NCI-H1417 treated with DMSO at 0.1 percent for 48 hours (cell line): Measurements from ENCODE around the gene SQSTM1.
"Not testable (repeated sequence)": the region's sequence is repeated elsewhere in the genome, so short reads cannot be mapped to it uniquely, and the experiment has no call there.

Experiments used
- DNase-seq: peaks from one replicate; lab custom pipeline; 2025; lab: John Stamatoyannopoulos, UW

SQSTM1 gene

GRCh38 chr5:179827680-179828079 lies 7.0 kb downstream of the SQSTM1 start:
- no peak for DNase-seq

- DNase-seq: no peak
Observed at GRCh38 chr5:179828756-179829421, 8.2 kb downstream of the SQSTM1 start.

GRCh38 chr5:179829732-179830435 lies 9.2 kb downstream of the SQSTM1 start:
- no peak for DNase-seq

GRCh38 chr5:179830818-179831468 lies 10.2 kb downstream of the SQSTM1 start:
- DNase-seq: no peak

- DNase-seq: no peak
Observed at GRCh38 chr5:179832039-179832745, 11.5 kb downstream of the SQSTM1 start.

GRCh38 chr5:179833056-179833708 lies 12.5 kb downstream of the SQSTM1 start:
- no peak for DNase-seq

- DNase-seq: no peak
Observed at GRCh38 chr5:179833709-179834070, 13.0 kb downstream of the SQSTM1 start.

- no peak for DNase-seq
Observed at GRCh38 chr5:179834120-179834519, 13.4 kb downstream of the SQSTM1 start.

- DNase-seq: not testable (repeated sequence)
Observed at GRCh38 chr5:179834871-179835270, 14.2 kb downstream of the SQSTM1 start.

GRCh38 chr5:179836225-179837019 lies 15.7 kb downstream of the SQSTM1 start:
- DNase-seq: no peak

GRCh38 chr5:179837076-179838011 lies 16.6 kb downstream of the SQSTM1 start:
- DNase-seq: no peak

GRCh38 chr5:179839328-179840256 lies 18.9 kb downstream of the SQSTM1 start:
- no peak for DNase-seq

GRCh38 chr5:179840321-179840720 lies 19.6 kb downstream of the SQSTM1 start:
- DNase-seq: no peak

- DNase-seq: no peak
Observed at GRCh38 chr5:179840766-179841165, 20.1 kb downstream of the SQSTM1 start.

- no peak for DNase-seq
Observed at GRCh38 chr5:179841621-179842020, 20.9 kb downstream of the SQSTM1 start.

GRCh38 chr5:179852993-179853547 lies 32.4 kb downstream of the SQSTM1 start:
- no peak for DNase-seq

- DNase-seq: no peak
Observed at GRCh38 chr5:179854356-179854755, 33.7 kb downstream of the SQSTM1 start.

- peak; percentile 6 for DNase-seq
Observed at GRCh38 chr5:179858241-179858585, 37.5 kb downstream of the SQSTM1 start.
